ENCODE measurements around the gene CYLC2. TPM values are rescaled to one million over a fixed set of nuclear protein-coding genes. Genes with fewer than 3 reads are reported as not detected.

CYLC2 gene
- total RNA-seq, 1 donor from 2014 or later, result not detected

- Mint-ChIP-seq H3K9me3 (peaks cover 11% of the 10 kb centered on the region), H3K4me1 (no peaks in the 10 kb centered on the region), H3K4me3 (peak overlapping the region; percentile 41), H3K27ac (no peak overlapping the region), H3K36me3 (no peaks in the 10 kb centered on the region), H3K27me3 (ENCODE audit: insufficient read depth, low read depth) (no peaks in the 10 kb centered on the region)
- Histone ChIP-seq H3K79me2 (ENCODE audit: low read depth) (no peaks in the 10 kb centered on the region), H3K4me3 (no peak overlapping the region), H3K4me2 (no peak overlapping the region), H3F3A (ENCODE audit: low read depth) (no peaks in the 10 kb centered on the region), H3K9ac (no peak overlapping the region), H3K9me3 (ENCODE audit: low read depth) (no peaks in the 10 kb centered on the region), H3K4me1 (no peaks in the 10 kb centered on the region), H4K20me1 (ENCODE audit: low read depth) (no peaks in the 10 kb centered on the region), H3K27ac (no peak overlapping the region), H2AFZ (replicated peaks) (no peak overlapping the region), H3K27me3 (no peaks in the 10 kb centered on the region), H3K36me3 (no peaks in the 10 kb centered on the region)
- no peak for TF ChIP-seq EZH2 (IDR thresholded peaks at IDR 0.05)
- no peak for TF ChIP-seq CTCF (IDR thresholded peaks at IDR 0.05)
- TF ChIP-seq EZH2phosphoT487 (IDR thresholded peaks at IDR 0.05), result no peak
- DNase-seq (ENCODE audit: low spot score), result no peak
Observed at GRCh38 chr9:102975251-102975650, 19.9 kb upstream of the CYLC2 start.

- Histone ChIP-seq H3K27me3 (no peaks in the 10 kb centered on the region), H3K36me3 (no peaks in the 10 kb centered on the region), H4K20me1 (ENCODE audit: low read depth) (no peaks in the 10 kb centered on the region), H3K4me2 (no peak overlapping the region), H3K27ac (no peak overlapping the region), H3K9ac (no peak overlapping the region), H3K9me3 (ENCODE audit: low read depth) (no peaks in the 10 kb centered on the region), H3F3A (ENCODE audit: low read depth) (no peaks in the 10 kb centered on the region), H3K4me1 (no peaks in the 10 kb centered on the region), H3K79me2 (ENCODE audit: low read depth) (no peaks in the 10 kb centered on the region), H3K4me3 (no peak overlapping the region), H2AFZ (replicated peaks) (no peak overlapping the region)
- TF ChIP-seq EZH2phosphoT487 (IDR thresholded peaks at IDR 0.05) (no peak), EZH2 (IDR thresholded peaks at IDR 0.05) (no peak), CTCF (IDR thresholded peaks at IDR 0.05) (no peak)
- no peaks in the 10 kb centered on the region for H3K36me3 Mint-ChIP-seq
- no peak for DNase-seq (ENCODE audit: low spot score)
- H3K4me3 Mint-ChIP-seq, result no peak overlapping the region
- H3K9me3 Mint-ChIP-seq, result no peaks in the 10 kb centered on the region
- no peaks in the 10 kb centered on the region for H3K27me3 Mint-ChIP-seq (ENCODE audit: insufficient read depth, low read depth)
- peaks cover 2% of the 10 kb centered on the region for H3K4me1 Mint-ChIP-seq
- H3K27ac Mint-ChIP-seq, result no peak overlapping the region
Observed at GRCh38 chr9:102985162-102985895, 9.8 kb upstream of the CYLC2 start.

- Histone ChIP-seq H3F3A (ENCODE audit: low read depth) (no peaks in the 10 kb centered on the region), H3K9me3 (ENCODE audit: low read depth) (no peaks in the 10 kb centered on the region), H3K4me3 (no peak overlapping the region), H2AFZ (replicated peaks) (no peak overlapping the region), H3K27me3 (no peaks in the 10 kb centered on the region), H3K4me1 (no peaks in the 10 kb centered on the region), H3K4me2 (no peak overlapping the region), H3K27ac (no peak overlapping the region), H3K79me2 (ENCODE audit: low read depth) (no peaks in the 10 kb centered on the region), H3K9ac (no peak overlapping the region), H4K20me1 (ENCODE audit: low read depth) (no peaks in the 10 kb centered on the region), H3K36me3 (no peaks in the 10 kb centered on the region)
- TF ChIP-seq EZH2phosphoT487 (IDR thresholded peaks at IDR 0.05) (no peak), CTCF (IDR thresholded peaks at IDR 0.05) (no peak), EZH2 (IDR thresholded peaks at IDR 0.05) (no peak)
- Mint-ChIP-seq H3K36me3 (no peaks in the 10 kb centered on the region), H3K9me3 (no peaks in the 10 kb centered on the region), H3K27me3 (ENCODE audit: insufficient read depth, low read depth) (no peaks in the 10 kb centered on the region), H3K4me1 (peaks cover 2% of the 10 kb centered on the region), H3K27ac (no peak overlapping the region), H3K4me3 (no peak overlapping the region)
- DNase-seq (ENCODE audit: low spot score), result no peak
Observed at GRCh38 chr9:102986425-102986824, 8.7 kb upstream of the CYLC2 start.

Measured in neural progenitor cell (in vitro differentiated cells).